ENCODE data around the gene DISC1. TPM values are rescaled to one million over a fixed set of nuclear protein-coding genes. Genes with fewer than 3 reads are reported as not detected.
A peak's percentile ranks its signal among the peaks of the same experiment; 100 is the strongest.
"Not testable (repeated sequence)": the region's sequence is repeated elsewhere in the genome, so short reads cannot be mapped to it uniquely, and the experiment has no call there.

DISC1 gene
- total and polyA plus RNA-seq, 7 experiments from 2014 or later, result 7.8 to 33.8 (median 17.1) TPM

DNA sequence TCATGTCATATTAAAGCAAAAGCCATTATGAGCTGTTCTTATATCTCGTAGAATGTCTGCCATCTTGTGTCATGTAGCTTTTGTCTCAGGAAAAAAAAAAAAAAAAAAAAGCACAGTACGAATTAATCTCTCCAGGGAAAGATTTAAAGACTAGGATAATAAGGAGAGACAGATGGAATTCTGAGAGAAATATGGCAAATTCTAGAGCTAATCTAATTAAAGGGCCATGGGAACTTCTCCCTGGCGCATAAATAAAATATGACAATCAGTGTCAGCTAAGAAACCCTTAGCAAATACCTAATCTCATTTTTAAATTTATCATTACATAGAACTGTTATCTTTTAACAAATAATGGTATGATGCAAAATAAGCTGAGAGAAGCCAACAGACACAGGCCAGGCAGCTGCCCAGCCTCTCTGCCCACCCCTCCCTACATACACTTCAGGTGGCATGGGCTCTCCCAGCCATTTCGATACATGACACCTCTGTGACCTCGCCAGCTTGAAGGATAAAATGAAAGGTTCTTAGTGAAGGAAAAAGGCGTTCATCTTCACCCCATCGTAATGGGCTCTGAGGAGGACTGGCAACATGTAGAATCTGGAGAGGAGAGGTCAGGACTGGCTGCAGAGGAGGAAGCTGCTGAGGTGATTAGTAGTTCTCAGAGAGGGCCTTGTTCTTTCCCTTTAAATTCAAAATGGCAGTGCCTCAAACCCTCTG, 39.8 kb downstream of the DISC1 start:
- ATAC-seq (no peak), DNase-seq (no peak)
- ChIA-PET POLR2A (no interaction called here), CTCF (interaction anchor here (1.0 kb wide), 1 partner anchor 16 kb away, joined by 3 read pairs; no protein-coding TSS in a partner anchor)
- Histone ChIP-seq H3K27me3 (ENCODE audit: control insufficient read depth in 2 of 2, insufficient read depth in 2 of 2, low read length in 2 of 2) (no peaks in the 10 kb centered on the region), H3K27ac (ENCODE audit: low read depth, low read length) (no peak overlapping the region), H3K4me3 (ENCODE audit: low read length) (no peak overlapping the region), H3K9me3 (ENCODE audit: control insufficient read depth in 2 of 3, low read length in 3 of 3) (peaks cover 0 to 25% (median 4%) of the 10 kb centered on the region in 3 experiments), H3K4me1 (ENCODE audit: control insufficient read depth in 2 of 2, insufficient read depth in 2 of 2, low read length in 2 of 2) (peaks cover 0 to 10% of the 10 kb centered on the region in 2 donors), H3K36me3 (ENCODE audit: control insufficient read depth in 2 of 3, insufficient read depth in 3 of 3, low read length in 3 of 3) (peaks cover 0 to 5% (median 0%) of the 10 kb centered on the region in 3 experiments)
- peaks cover 0 to 5% (median 0%) of the 10 kb centered on the region in 5 donors for H3K27me3 Mint-ChIP-seq
- peaks cover 0 to 59% (median 27%) of the 10 kb centered on the region in 11 donors for H3K9me3 Mint-ChIP-seq
- no peak overlapping the region for H3K4me3 Mint-ChIP-seq
- H3K36me3 Mint-ChIP-seq, result peaks cover 22 to 68% (median 49%) of the 10 kb centered on the region in 5 donors
- H3K4me1 Mint-ChIP-seq, result peaks cover 10 to 39% (median 30%) of the 10 kb centered on the region in 7 donors
- H3K27ac Mint-ChIP-seq, result no peak overlapping the region
- intact Hi-C loops (cut with micrococcal nuclease), result no loop called here

DNA sequence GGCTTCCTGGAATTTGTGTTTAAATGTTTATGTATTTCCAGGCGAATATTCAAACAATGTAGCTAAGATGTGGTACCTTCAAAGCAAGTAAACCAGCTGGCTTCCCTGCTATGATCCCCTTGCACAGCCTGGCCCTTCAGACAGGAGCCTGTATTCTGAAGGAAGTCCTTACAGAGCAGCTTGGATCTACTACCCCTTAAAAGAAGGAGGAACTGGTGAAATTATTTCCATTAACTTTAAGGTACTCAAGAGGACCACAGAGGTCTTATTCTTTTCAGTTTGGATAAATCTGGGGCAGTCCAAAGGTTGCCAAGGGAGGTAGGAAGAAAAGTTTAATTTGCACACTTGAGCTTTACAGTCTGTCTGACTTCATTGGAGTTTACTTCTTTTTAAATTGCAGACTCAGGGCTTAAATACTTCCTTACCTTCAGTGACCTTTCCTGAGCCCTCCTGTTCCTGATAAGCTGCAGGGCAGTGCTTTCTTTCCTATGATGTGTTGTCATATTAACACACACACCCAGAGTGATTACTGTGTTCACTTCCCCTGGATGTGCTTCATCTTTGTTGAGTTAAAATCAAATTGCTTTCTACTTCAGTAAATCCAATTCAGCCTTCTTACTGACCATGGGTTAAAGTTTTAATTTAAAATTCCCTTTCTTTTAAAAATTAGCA, 40.5 kb downstream of the DISC1 start:
- CTCF ChIA-PET, result interaction anchor here (1.0 kb wide), 1 partner anchor 15 kb away, joined by 3 read pairs; no protein-coding TSS in a partner anchor
- peak overlapping the region in 1 of 10 donors; percentile 20 for H3K4me3 Mint-ChIP-seq
- H3K36me3 Mint-ChIP-seq, result peaks cover 20 to 62% (median 49%) of the 10 kb centered on the region in 5 donors

DNA sequence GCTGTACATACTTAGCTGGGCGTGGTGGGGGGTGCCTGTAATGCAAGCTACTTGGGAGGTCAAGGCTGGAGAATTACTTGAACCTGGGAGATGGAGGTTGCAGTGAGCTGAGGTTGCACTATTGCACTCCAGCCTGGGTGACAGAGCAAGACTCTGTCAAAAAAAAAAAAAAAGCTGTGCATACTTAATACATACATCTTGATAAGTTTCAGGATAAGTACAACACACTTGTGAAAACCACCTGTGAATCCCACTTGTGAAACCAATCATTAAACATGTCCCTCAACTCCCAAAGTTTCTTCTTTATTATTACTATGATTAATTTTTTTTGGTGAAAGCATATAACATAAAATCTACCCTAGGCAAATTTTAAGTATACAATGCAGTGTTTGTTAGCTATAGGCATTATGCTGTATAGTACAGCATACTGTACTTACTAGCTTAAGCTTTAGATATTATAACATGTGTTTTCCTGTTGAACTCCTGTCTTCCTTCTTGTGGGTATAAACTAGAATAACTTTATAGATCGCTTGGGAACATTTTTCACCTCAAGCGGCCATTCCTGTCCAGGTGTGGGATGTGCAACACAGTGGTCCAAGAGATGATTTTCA, 41.4 kb downstream of the DISC1 start:
- no peak overlapping the region for H3K4me3 ChIP-seq (ENCODE audit: low read length)
- Mint-ChIP-seq H3K27ac (no peak overlapping the region), H3K4me3 (peak overlapping the region in 1 of 10 donors; percentile 1), H3K9me3 (peaks cover 0 to 47% (median 22%) of the 10 kb centered on the region in 11 donors), H3K4me1 (peaks cover 3 to 52% (median 42%) of the 10 kb centered on the region in 7 donors), H3K36me3 (peaks cover 20 to 53% (median 43%) of the 10 kb centered on the region in 5 donors), H3K27me3 (no peaks in the 10 kb centered on the region)
- peaks cover 0 to 10% of the 10 kb centered on the region in 2 donors for H3K4me1 ChIP-seq (ENCODE audit: control insufficient read depth in 2 of 2, insufficient read depth in 2 of 2, low read length in 2 of 2)
- POLR2A ChIA-PET, result no interaction called here
- no peak overlapping the region for H3K27ac ChIP-seq (ENCODE audit: low read depth, low read length)
- DNase-seq, result no peak
- CTCF ChIA-PET, result interaction anchor here (1.0 kb wide), 1 partner anchor 14 kb away, joined by 3 read pairs; no protein-coding TSS in a partner anchor
- H3K9me3 ChIP-seq (ENCODE audit: control insufficient read depth in 2 of 3, low read length in 3 of 3), result peaks cover 0 to 15% (median 4%) of the 10 kb centered on the region in 3 experiments
- no peaks in the 10 kb centered on the region for H3K27me3 ChIP-seq (ENCODE audit: control insufficient read depth in 2 of 2, insufficient read depth in 2 of 2, low read length in 2 of 2)
- ATAC-seq, result no peak
- H3K36me3 ChIP-seq (ENCODE audit: control insufficient read depth in 2 of 3, insufficient read depth in 3 of 3, low read length in 3 of 3), result no peaks in the 10 kb centered on the region
- intact Hi-C loops (cut with micrococcal nuclease), result no loop called here

More for the DNA sequence above, 40.5 kb downstream of the DISC1 start:
- POLR2A ChIA-PET, result no interaction called here
- peaks cover 0 to 3% (median 0%) of the 10 kb centered on the region in 3 experiments for H3K36me3 ChIP-seq (ENCODE audit: control insufficient read depth in 2 of 3, insufficient read depth in 3 of 3, low read length in 3 of 3)
- peaks cover 0 to 10% of the 10 kb centered on the region in 2 donors for H3K4me1 ChIP-seq (ENCODE audit: control insufficient read depth in 2 of 2, insufficient read depth in 2 of 2, low read length in 2 of 2)
- Mint-ChIP-seq H3K27ac (no peak overlapping the region), H3K9me3 (peaks cover 0 to 55% (median 27%) of the 10 kb centered on the region in 11 donors), H3K27me3 (peaks cover 0 to 5% (median 0%) of the 10 kb centered on the region in 5 donors), H3K4me1 (peaks cover 6 to 42% (median 32%) of the 10 kb centered on the region in 7 donors)
- ATAC-seq (no peak), DNase-seq (no peak)
- no peak overlapping the region for H3K27ac ChIP-seq (ENCODE audit: low read depth, low read length)
- H3K27me3 ChIP-seq (ENCODE audit: control insufficient read depth in 2 of 2, insufficient read depth in 2 of 2, low read length in 2 of 2), result no peaks in the 10 kb centered on the region
- peaks cover 0 to 23% (median 4%) of the 10 kb centered on the region in 3 experiments for H3K9me3 ChIP-seq (ENCODE audit: control insufficient read depth in 2 of 3, low read length in 3 of 3)
- H3K4me3 ChIP-seq (ENCODE audit: low read length), result no peak overlapping the region
- intact Hi-C loops (cut with micrococcal nuclease), result no loop called here

DNA sequence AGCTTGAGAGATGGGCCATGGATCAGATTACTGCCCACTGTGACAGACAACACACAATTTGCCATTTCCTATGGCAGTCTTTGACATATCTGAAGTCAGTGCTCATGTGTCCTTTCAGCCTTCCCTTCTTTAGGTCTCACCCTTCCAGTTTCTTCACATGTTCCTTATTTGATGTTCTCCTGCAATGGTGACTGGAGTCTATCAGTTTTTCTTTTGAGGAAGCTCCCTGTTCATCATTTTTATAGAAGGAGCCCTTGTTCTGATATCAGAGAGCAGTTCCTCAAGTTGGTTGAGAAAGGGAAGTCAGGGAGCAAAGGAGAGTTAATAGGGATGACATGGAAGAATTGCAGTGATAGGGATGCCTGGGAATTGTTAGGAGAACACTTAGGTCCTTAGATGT, 42.2 kb downstream of the DISC1 start:
- intact Hi-C loops (cut with micrococcal nuclease), result no loop called here
- ChIA-PET POLR2A (no interaction called here), CTCF (interaction anchor here (0.6 kb wide), 1 partner anchor 64 kb away, joined by 3 read pairs; no protein-coding TSS in a partner anchor)
- H3K27me3 ChIP-seq (ENCODE audit: control insufficient read depth in 2 of 2, insufficient read depth in 2 of 2, low read length in 2 of 2), result no peaks in the 10 kb centered on the region
- no peaks in the 10 kb centered on the region for H3K36me3 ChIP-seq (ENCODE audit: control insufficient read depth in 2 of 3, insufficient read depth in 3 of 3, low read length in 3 of 3)
- ATAC-seq, result no peak
- no peak overlapping the region for H3K4me3 ChIP-seq (ENCODE audit: low read length)
- H3K27me3 Mint-ChIP-seq, result no peaks in the 10 kb centered on the region
- peaks cover 20 to 48% (median 37%) of the 10 kb centered on the region in 5 donors for H3K36me3 Mint-ChIP-seq
- H3K4me1 Mint-ChIP-seq, result peaks cover 0 to 60% (median 47%) of the 10 kb centered on the region in 7 donors
- peaks cover under 1 to 10% of the 10 kb centered on the region in 2 donors for H3K4me1 ChIP-seq (ENCODE audit: control insufficient read depth in 2 of 2, insufficient read depth in 2 of 2, low read length in 2 of 2)
- DNase-seq, result no peak
- no peak overlapping the region for H3K27ac Mint-ChIP-seq
- no peak overlapping the region for H3K27ac ChIP-seq (ENCODE audit: low read depth, low read length)
- peaks cover 0 to 9% (median 4%) of the 10 kb centered on the region in 3 experiments for H3K9me3 ChIP-seq (ENCODE audit: control insufficient read depth in 2 of 3, low read length in 3 of 3)
- no peak overlapping the region for H3K4me3 Mint-ChIP-seq
- H3K9me3 Mint-ChIP-seq, result peaks cover 0 to 39% (median 18%) of the 10 kb centered on the region in 11 donors

DNA sequence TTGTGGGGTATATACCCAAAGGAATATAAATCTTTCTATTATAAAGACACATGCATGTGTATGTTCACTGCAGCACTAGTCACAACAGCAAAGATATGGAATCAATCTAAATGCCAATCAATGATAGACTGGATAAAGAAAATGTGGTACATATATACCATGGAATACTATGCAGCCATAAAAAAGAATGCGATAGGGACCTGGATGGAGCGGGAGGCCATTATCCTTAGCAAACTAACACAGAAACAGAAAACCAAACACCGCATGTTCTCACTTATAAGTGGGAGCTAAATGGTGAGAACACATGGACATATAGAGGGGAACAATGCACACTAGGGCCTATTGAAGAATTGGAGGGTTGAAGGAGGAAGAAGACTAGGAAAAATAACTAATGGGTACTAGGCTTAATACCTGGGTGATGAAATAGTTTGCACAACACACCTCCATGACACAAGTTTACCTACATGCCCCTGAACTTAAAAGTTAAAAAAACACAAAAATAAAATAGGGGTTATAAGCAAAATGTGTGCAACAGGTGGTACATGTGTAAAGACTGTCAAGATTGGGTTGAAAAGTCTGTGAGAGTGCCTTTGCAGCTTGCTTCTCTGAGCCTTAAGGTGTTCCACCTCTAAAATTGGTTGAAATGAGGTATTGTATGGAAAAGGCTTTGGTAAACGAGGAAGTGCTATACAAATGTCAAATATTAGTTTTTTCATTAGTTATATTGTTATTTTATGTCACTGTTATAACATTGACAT, 43.5 kb downstream of the DISC1 start:
- H3K27me3 Mint-ChIP-seq; H3K9me3 ChIP-seq (ENCODE audit: control insufficient read depth in 2 of 3, low read length in 3 of 3); H3K27ac Mint-ChIP-seq; DNase-seq; H3K4me3 ChIP-seq (ENCODE audit: low read length); H3K36me3 ChIP-seq (ENCODE audit: control insufficient read depth in 2 of 3, insufficient read depth in 3 of 3, low read length in 3 of 3); H3K27ac ChIP-seq (ENCODE audit: low read depth, low read length); POLR2A ChIA-PET; ATAC-seq; H3K27me3 ChIP-seq (ENCODE audit: control insufficient read depth in 2 of 2, insufficient read depth in 2 of 2, low read length in 2 of 2); CTCF ChIA-PET; intact Hi-C loops (cut with micrococcal nuclease); H3K4me3 Mint-ChIP-seq: not testable (repeated sequence)
- peaks cover 20 to 47% (median 31%) of the 10 kb centered on the region in 5 donors for H3K36me3 Mint-ChIP-seq
- H3K4me1 Mint-ChIP-seq, result peaks cover 6 to 72% (median 53%) of the 10 kb centered on the region in 7 donors
- peaks cover 10 to 11% of the 10 kb centered on the region in 2 donors for H3K4me1 ChIP-seq (ENCODE audit: control insufficient read depth in 2 of 2, insufficient read depth in 2 of 2, low read length in 2 of 2)
- peaks cover 0 to 33% (median 18%) of the 10 kb centered on the region in 11 donors for H3K9me3 Mint-ChIP-seq

DNA sequence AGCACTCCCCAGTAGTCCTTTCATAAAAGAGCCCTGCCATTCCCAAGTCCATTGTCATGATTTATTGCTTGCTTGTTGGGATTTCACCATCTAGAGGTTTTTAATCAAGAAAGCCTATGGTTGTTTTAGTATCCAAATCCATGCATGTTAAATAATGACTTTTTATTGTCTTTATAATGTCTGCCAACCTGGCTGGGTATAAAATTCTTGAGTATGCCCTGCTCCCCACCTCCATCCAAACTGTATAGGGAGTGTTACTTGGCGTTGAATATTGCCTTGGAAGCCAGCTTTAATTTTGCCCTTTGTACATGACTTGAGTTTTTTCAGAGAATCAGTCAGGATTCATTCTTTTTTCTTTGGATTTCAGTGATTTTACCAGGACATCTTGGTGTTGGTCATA, 44.2 kb downstream of the DISC1 start:
- ChIA-PET CTCF (no interaction called here), POLR2A (interaction anchor here (0.7 kb wide), 1 partner anchor 45 kb away, joined by 6 read pairs; no protein-coding TSS in a partner anchor)
- Mint-ChIP-seq H3K9me3 (peaks cover 0 to 33% (median 17%) of the 10 kb centered on the region in 11 donors), H3K4me1 (peaks cover 12 to 77% (median 59%) of the 10 kb centered on the region in 7 donors), H3K4me3 (no peak overlapping the region), H3K27ac (no peak overlapping the region), H3K27me3 (no peaks in the 10 kb centered on the region), H3K36me3 (peaks cover 19 to 50% (median 31%) of the 10 kb centered on the region in 5 donors)
- no peaks in the 10 kb centered on the region for H3K36me3 ChIP-seq (ENCODE audit: control insufficient read depth in 2 of 3, insufficient read depth in 3 of 3, low read length in 3 of 3)
- peaks cover 10 to 18% of the 10 kb centered on the region in 2 donors for H3K4me1 ChIP-seq (ENCODE audit: control insufficient read depth in 2 of 2, insufficient read depth in 2 of 2, low read length in 2 of 2)
- DNase-seq (no peak), ATAC-seq (no peak)
- peaks cover 0 to 9% (median 4%) of the 10 kb centered on the region in 3 experiments for H3K9me3 ChIP-seq (ENCODE audit: control insufficient read depth in 2 of 3, low read length in 3 of 3)
- intact Hi-C loops (cut with micrococcal nuclease), result no loop called here
- H3K4me3 ChIP-seq (ENCODE audit: low read length), result no peak overlapping the region
- H3K27me3 ChIP-seq (ENCODE audit: control insufficient read depth in 2 of 2, insufficient read depth in 2 of 2, low read length in 2 of 2), result no peaks in the 10 kb centered on the region
- H3K27ac ChIP-seq (ENCODE audit: low read depth, low read length), result no peak overlapping the region
